Measurements from ENCODE around the gene TRIM29. TPM values are rescaled to one million over a fixed set of nuclear protein-coding genes. Genes with fewer than 3 reads are reported as not detected.

TRIM29 gene
- total RNA-seq, 1 experiment from 2014 or later = not detected

DNA sequence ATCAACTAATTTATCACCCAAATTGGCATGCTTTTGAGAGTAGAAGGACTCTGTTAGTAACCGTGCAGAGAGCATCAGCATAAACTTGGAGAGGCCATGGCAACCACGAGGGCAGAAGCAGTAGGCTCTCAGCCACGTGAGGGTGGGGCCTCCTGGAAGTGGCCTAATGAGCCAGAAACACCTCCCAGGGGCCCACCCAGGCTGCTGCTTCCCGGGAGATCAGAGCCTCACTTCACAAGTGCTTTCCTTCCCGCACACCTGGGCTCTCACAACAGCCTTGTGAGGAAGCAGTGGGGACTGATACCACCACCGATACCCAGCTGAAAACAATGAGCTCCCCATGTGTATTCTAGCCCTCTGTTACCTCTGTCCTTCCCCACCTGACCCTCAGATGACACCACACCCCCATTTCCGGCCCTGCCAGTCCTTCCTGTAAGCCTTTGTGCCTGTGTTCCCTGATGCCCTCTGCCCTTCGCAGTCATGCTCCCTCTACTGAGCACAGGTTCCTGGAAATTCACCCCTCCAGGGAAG lies 17.0 kb downstream of the TRIM29 start:
- peaks cover 29% of the 10 kb centered on the region for H3K27me3 Mint-ChIP-seq (ENCODE audit: low read depth)
- Histone ChIP-seq H3K79me2 (ENCODE audit: insufficient read depth, low read length) (no peaks in the 10 kb centered on the region), H3K79me1 (ENCODE audit: insufficient read depth, low read depth, low read length, poor library complexity, severe bottlenecking) (no peaks in the 10 kb centered on the region), H3K14ac (ENCODE audit: insufficient read depth, low read length) (no peak overlapping the region; the same call in 1 of the 2 replicates), H2BK20ac (ENCODE audit: low read depth, low read length, poor library complexity, severe bottlenecking) (no peak overlapping the region), H2BK5ac (ENCODE audit: insufficient read length, low read length) (no peak overlapping the region), H3K18ac (ENCODE audit: insufficient read length, low read depth, low read length) (no peak overlapping the region), H3K27ac (ENCODE audit: insufficient read length, low read depth, low read length) (no peak overlapping the region), H3T11ph (ENCODE audit: low read length) (no peak overlapping the region), H4K91ac (ENCODE audit: insufficient read length, low read depth, low read length) (no peak overlapping the region), H2AFZ (ENCODE audit: low read length) (no peak overlapping the region), H3K4ac (ENCODE audit: low read depth, low read length) (no peak overlapping the region), H4K5ac (ENCODE audit: insufficient read length, low read depth, low read length) (no peak overlapping the region), H3K4me1 (ENCODE audit: insufficient read depth, low read length) (no peaks in the 10 kb centered on the region), H4K8ac (replicated peaks; ENCODE audit: insufficient read length, low read depth, low read length) (no peak overlapping the region), H4K20me1 (ENCODE audit: control insufficient read depth, insufficient read depth, insufficient read length) (no peaks in the 10 kb centered on the region), H2AK5ac (ENCODE audit: insufficient read length, low read length) (no peak overlapping the region), H3K9me3 (ENCODE audit: control insufficient read depth, low read depth, low read length) (no peaks in the 10 kb centered on the region), H3K4me2 (ENCODE audit: insufficient read depth, insufficient read length, low read length) (no peak overlapping the region), H2BK120ac (ENCODE audit: low read depth, low read length, poor library complexity, severe bottlenecking) (no peak overlapping the region), H3K23me2 (ENCODE audit: insufficient read length, low read depth, low read length, poor library complexity, severe bottlenecking) (no peaks in the 10 kb centered on the region), H3K27me3 (ENCODE audit: insufficient read depth, low read length) (no peaks in the 10 kb centered on the region), H3K9ac (ENCODE audit: extremely low read depth, insufficient read length, low read length) (no peak overlapping the region), H2BK12ac (ENCODE audit: insufficient read length, low read depth, low read length) (no peak overlapping the region), H3K56ac (ENCODE audit: insufficient read length, low read depth, low read length) (no peak overlapping the region), H2BK15ac (ENCODE audit: low read depth, low read length) (no peak overlapping the region), H3K23ac (ENCODE audit: insufficient read length, low read depth, low read length) (no peak overlapping the region)
- no peak overlapping the region for H3K4me3 Mint-ChIP-seq
- H3K27ac Mint-ChIP-seq = 0 out of 7 replicates have a peak overlapping the region, but pooled peaks of 1 of the 3 experiments have one; percentile 60
- peaks cover 0 to 6% (median 5%) of the 10 kb centered on the region in 3 experiments; a peak in 3 of 7 replicates for H3K36me3 Mint-ChIP-seq (ENCODE audit: insufficient read depth in 1 of 3, low read depth in 3 of 3)
- peaks cover 5 to 14% of the 10 kb centered on the region in 2 experiments for H3K4me1 Mint-ChIP-seq
- WGBS (ENCODE audit: extremely low coverage, insufficient read length, low lambda C conversion rate) = no CpG with 5 or more reads among the region's 8 CpGs
- DNase-seq = no peak
- TF ChIP-seq, protein P1, sequence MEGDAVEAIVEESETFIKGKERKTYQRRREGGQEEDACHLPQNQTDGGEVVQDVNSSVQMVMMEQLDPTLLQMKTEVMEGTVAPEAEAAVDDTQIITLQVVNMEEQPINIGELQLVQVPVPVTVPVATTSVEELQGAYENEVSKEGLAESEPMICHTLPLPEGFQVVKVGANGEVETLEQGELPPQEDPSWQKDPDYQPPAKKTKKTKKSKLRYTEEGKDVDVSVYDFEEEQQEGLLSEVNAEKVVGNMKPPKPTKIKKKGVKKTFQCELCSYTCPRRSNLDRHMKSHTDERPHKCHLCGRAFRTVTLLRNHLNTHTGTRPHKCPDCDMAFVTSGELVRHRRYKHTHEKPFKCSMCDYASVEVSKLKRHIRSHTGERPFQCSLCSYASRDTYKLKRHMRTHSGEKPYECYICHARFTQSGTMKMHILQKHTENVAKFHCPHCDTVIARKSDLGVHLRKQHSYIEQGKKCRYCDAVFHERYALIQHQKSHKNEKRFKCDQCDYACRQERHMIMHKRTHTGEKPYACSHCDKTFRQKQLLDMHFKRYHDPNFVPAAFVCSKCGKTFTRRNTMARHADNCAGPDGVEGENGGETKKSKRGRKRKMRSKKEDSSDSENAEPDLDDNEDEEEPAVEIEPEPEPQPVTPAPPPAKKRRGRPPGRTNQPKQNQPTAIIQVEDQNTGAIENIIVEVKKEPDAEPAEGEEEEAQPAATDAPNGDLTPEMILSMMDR (conservative IDR thresholded peaks at IDR 0.05) = no peak
- H3K9me3 Mint-ChIP-seq = peaks cover 3 to 5% of the 10 kb centered on the region in 2 experiments

Data from H9 (cell line).